HG02798 (cell line): Measurements from ENCODE around the gene SLCO4C1.

Source experiments
- ATAC-seq: cut with Tn5 transposase; IDR thresholded peaks from one replicate; pipeline ENCODE4 v1.9.1; 2021; ENCODE audit warnings: mild to moderate bottlenecking; ENCODE audit not compliant: unreplicated experiment, poor library complexity

SLCO4C1 gene

GRCh38 chr5:102271759-102272158, 24.3 kb downstream of the SLCO4C1 start:
- ATAC-seq: no peak

DNA sequence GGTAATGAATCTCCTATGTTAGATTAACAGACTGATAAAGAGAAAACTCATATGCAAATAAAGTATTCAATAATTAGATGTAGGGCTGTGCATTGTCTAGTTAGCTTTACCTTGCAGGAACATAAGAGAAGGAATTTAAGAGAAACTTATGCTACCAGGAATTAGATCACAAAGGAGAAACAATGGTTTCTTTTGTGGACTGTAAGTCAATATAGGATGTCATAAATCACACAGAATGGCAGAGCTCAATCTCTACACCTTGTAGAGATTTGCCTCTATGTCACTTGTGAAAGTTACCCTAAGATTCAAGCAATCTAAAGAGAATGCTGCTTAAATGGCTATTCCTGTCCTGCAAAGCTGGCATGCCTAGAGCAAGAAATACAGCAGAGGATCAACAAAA, 26.0 kb downstream of the SLCO4C1 start:
- no peak for ATAC-seq

GRCh38 chr5:102262688-102263087, 33.4 kb downstream of the SLCO4C1 start:
- no peak for ATAC-seq

- ATAC-seq: no peak
These were observed 46.7 kb downstream of the SLCO4C1 start for GRCh38 chr5:102249381-102249780.

DNA sequence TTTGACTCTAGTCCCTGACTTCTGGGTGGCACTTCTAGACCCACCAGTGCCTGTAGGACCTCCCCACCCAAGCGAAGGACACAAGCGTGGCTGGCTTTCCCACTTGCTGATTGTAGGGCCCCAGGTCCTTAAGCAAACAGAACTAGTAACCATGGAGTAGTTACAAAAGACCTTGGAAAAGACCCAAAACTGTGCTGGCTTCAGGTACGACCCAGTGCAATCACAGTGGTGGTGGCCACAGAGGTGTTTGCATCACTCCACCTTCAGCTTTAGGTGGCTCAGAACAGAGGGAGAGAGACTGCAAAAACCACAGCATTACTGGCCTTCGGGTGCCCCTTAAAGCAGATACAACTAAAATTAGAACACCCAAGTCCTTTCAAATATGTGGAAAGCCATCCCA, 52.9 kb downstream of the SLCO4C1 start:
- no peak for ATAC-seq

- ATAC-seq: no peak
These were observed 54.2 kb downstream of the SLCO4C1 start for GRCh38 chr5:102241809-102242421.

GRCh38 chr5:102231693-102232619, 64.1 kb downstream of the SLCO4C1 start:
- peak; percentile 83 for ATAC-seq

DNA sequence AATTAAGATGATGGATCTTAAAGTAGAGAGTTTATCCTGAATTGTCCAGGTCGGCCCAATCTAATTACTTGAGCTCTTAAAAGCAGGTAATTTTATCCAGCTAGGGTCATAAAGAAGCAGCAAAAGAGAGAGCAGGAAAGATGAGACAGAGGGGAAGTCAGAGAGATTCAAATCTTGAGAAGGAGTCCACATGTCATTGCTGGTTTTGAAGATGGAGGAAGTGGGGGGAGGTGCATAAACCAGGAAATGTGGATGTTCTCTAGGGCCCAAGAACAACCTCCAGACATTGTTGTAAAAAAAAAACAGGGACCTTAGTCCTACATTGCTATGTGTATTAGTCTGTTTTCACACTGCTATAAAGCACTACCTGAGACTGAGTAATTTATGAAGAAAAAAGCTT, 66.4 kb downstream of the SLCO4C1 start:
- ATAC-seq: no peak

DNA sequence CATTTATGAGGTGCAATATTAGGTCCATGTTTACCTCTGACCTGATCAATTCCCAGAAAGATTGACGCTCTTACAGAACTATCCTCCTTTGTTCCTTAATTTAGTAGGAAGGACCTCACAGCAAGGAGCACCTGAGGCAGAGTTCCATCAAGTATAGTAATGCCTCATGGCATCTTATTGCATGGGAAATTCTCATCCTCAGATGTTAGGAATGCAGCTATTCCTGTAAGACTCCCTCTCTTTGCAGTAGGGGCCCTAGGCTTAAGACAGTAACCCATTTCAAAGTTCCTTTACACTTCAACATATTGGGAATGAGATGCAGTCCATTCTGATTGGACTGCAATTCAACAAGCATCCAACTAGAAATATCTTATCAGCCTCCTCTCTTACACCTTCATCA, 69.8 kb downstream of the SLCO4C1 start:
- no peak for ATAC-seq

DNA sequence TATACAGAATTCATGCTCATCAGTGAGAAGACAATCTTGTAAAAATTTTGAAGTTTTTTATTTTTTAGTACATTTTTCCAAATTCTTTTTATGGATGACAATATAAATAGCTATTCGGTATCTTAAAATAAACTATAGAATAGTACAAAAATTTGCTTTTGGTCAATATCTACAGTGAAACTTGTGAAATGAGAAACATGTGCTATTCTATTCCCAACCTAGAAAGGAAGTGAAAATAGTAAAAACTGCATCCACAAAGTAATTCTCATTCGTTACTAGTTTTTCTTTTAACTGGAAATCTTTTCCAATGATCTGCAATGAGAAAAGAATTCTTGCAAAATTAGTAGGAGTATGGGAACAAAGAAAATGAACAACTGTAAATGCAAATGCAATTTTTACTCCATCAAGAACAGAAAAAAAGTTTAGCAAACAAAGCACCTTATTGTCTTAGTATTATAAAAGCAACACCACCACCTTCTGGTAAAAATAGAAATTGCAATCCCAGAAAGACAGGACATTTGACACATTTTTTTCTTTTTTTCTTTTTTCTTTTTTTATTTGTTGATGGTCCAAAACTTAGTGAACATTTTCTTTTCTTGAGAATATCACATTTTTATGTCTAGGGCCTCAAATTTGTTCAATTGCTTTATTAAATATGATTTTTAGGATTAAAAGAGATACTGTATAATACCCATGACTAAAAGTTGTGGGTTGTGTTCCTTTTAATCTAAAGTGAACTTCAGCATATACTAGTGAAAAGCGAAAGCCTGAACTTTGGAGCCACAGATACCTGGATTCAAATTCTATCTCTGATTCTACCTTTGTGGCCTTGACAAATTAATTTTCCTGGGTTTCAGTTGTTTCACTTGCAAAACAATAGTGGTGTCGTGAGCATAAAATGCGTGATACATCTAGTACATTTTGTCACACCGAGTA, 72.3 kb downstream of the SLCO4C1 start:
- ATAC-seq: peak; percentile 62

DNA sequence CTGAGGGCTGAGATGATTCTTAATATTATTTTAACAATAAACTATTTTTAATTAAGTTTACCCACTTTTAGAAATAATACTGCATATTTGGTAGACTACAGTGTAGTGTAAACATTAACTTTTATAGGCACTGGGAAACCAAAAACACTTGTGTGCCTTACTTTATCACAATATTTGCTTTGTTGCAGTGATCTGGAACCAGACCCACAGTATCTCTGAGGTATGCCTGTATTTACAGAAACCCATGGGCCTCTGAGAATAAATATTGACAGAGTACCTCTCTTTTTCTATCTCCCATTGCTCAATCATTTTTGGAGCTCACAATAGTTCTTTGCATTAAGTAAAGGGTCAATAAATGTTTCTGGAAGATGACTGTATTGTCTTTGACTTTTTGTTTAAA, 73.3 kb downstream of the SLCO4C1 start:
- ATAC-seq: no peak

- ATAC-seq: no peak
These were observed 74.1 kb downstream of the SLCO4C1 start for GRCh38 chr5:102221949-102222348.

DNA sequence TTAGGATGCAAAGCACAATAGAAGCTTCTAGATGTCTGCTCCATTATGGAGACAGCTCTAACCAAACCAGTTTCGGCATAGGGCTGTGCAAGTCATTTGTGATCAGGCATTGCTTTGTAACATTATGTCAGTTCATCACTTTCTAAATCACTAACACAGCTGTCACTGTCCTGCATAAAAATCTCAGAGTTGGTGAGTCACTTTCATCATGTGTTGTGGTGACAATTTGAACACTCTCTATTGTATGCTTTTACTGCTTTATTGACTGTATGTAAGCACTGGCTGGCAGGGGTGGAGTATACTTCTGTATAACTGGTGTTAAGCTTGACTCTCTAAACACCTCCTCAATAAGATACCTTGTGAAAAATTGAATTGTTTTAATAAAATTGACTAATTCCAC, 77.9 kb downstream of the SLCO4C1 start:
- ATAC-seq: peak; percentile 54

GRCh38 chr5:102216678-102217077, 79.4 kb downstream of the SLCO4C1 start:
- no peak for ATAC-seq

DNA sequence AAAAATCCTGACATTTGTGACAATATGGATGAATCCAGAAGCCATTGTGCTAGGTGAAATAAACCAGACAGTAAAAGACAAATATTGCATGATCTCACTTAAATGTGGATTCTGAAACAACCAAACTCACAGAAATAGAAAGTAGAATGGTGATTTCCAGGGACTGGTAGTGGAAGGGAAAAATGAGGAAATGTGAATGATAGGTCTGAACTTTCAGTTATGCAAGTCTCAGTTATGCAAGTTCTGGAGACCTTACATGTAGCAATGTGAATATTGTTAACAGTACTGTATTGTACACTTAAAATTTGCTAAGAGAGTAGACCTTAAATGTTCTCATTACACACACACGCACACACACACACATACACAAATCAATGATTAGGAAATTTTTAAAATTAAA, 84.9 kb downstream of the SLCO4C1 start:
- no peak for ATAC-seq

DNA sequence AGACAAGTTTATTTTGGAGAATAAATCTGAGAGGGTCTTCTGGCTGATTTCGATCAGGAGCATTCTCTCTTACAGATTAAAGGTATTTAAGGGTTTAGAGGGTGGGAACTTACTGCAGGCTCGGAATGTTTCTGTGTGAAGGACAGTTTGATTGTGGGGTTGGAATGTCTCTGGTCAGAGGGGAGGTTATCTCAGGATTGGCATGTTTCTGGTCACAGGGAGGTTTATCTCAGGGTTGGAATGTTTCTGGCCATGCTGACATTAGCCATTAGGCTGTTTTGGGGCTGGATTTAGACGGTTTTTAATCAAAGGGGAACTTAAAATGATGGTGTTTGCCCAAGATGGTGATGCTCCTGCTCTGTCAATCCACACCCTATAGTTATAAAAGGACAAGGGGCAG, 95.2 kb downstream of the SLCO4C1 start:
- no peak for ATAC-seq

- ATAC-seq: no peak
These were observed 99.6 kb downstream of the SLCO4C1 start for GRCh38 chr5:102196481-102196880.
